B cell (primary cell): Measurements from ENCODE around the gene PRRT3. TPM values are rescaled to one million over a fixed set of nuclear protein-coding genes. Genes with fewer than 3 reads are reported as not detected.
A peak's percentile ranks its signal among the peaks of the same experiment; 100 is the strongest.

Experiments
- ATAC-seq: fragments of 200-7000 bp; cut with Tn5 transposase; one replicate; pipeline ENCODE4 v1.10.0; 2021; ENCODE audit warnings: low read depth, mild to moderate bottlenecking, moderate number of reproducible peaks, moderate library complexity
- CTCF ChIA-PET: fragments of 350-600 bp; sonication (Branson Sonifier 250); formaldehyde crosslinking; loops from one replicate; lab custom pipeline; 2021; ENCODE audit warnings: antibody characterized with exemption, inconsistent platforms; lab: Charles Lee
- POLR2A ChIA-PET: fragments of 350-600 bp; sonication (Branson Sonifier 250); formaldehyde crosslinking; loops from one replicate; lab custom pipeline; 2021; ENCODE audit warnings: antibody characterized with exemption; lab: Charles Lee
- DNase-seq: peaks from one replicate; pipeline ENCODE4 v3.0.0; 2013
- H2AFZ ChIP-seq: 2 replicates; pipeline ENCODE4 v1.6.1; 2012; ENCODE audit warnings: mild to moderate bottlenecking, low read depth, low read length; ENCODE audit not compliant: insufficient read depth, poor library complexity, severe bottlenecking
- H3K27ac ChIP-seq, 2 donors: 1 replicate in 1 of 2; 2 replicates in 1 of 2; pipeline ENCODE4 v1.5.1; 2012 to 2013; ENCODE audit warnings: low read length in 2 of 2, mild to moderate bottlenecking in 2 of 2, moderate library complexity in 1 of 2
- H3K27me3 ChIP-seq, 4 experiments: fragments of 200-600 bp in 1 of 4; sonication (generic) in 1 of 4; replicated peaks in 1 of 4; 1 replicate in 2 of 4; 2 replicates in 2 of 4; pipeline versions ENCODE4 v1.6.1 to v1.7.0; 2013 to 2016; ENCODE audit warnings: low read length in 3 of 4, mild to moderate bottlenecking in 2 of 4, mixed read lengths in 1 of 4, moderate library complexity in 1 of 4; ENCODE audit not compliant: insufficient read depth in 4 of 4, control insufficient read depth in 3 of 4; ENCODE audit errors: control extremely low read depth in 1 of 4
- H3K36me3 ChIP-seq, 2 experiments: replicated peaks in 1 of 2; 1 replicate in 1 of 2; 2 replicates in 1 of 2; pipeline versions ENCODE4 v1.6.1 to v1.7.1; 2013; ENCODE audit warnings: low read length in 1 of 2; ENCODE audit not compliant: insufficient read depth in 2 of 2, control insufficient read depth in 1 of 2; ENCODE audit errors: control extremely low read depth in 1 of 2, extremely low read depth in 1 of 2
- H3K4me1 ChIP-seq, 2 donors: fragments of 200-600 bp in 1 of 2; sonication (generic) in 1 of 2; 1 replicate in 1 of 2; 2 replicates in 1 of 2; pipeline versions ENCODE4 v1.5.1 to v1.6.1; 2013 to 2017; ENCODE audit warnings: low read length in 2 of 2; ENCODE audit not compliant: control insufficient read depth in 2 of 2, insufficient read depth in 2 of 2
- H3K4me2 ChIP-seq: replicated peaks from 2 replicates; pipeline ENCODE3; 2012; ENCODE audit warnings: mild to moderate bottlenecking, low read depth, low read length; ENCODE audit not compliant: poor library complexity, severe bottlenecking
- H3K4me3 ChIP-seq, 5 experiments: fragments of 200-600 bp in 1 of 5; sonication (generic) in 1 of 5; 1 replicate in 3 of 5; 2 replicates in 2 of 5; pipeline versions ENCODE4 v1.5.1 to v1.7.0; 2011 to 2016; ENCODE audit warnings: low read length in 4 of 5, mild to moderate bottlenecking in 4 of 5, low read depth in 2 of 5, control low read depth in 1 of 5, moderate library complexity in 1 of 5; ENCODE audit not compliant: insufficient read depth in 1 of 5; ENCODE audit errors: control extremely low read depth in 1 of 5, extremely low read depth in 1 of 5
- H3K79me2 ChIP-seq: fragments of 200-600 bp; sonication (generic); one replicate; pipeline ENCODE4 v1.6.0; 2016; ENCODE audit warnings: low read length; ENCODE audit not compliant: control insufficient read depth, insufficient read depth
- H3K9ac ChIP-seq: fragments of 200-600 bp; sonication (generic); 2 replicates; pipeline ENCODE4 v1.6.1; 2017; ENCODE audit warnings: mild to moderate bottlenecking, low read length, moderate library complexity
- H3K9me3 ChIP-seq, 3 donors: one replicate each; pipeline versions ENCODE4 v1.6.1 to v1.7.1; 2013; ENCODE audit warnings: low read length in 2 of 3; ENCODE audit not compliant: control insufficient read depth in 2 of 3, insufficient read depth in 1 of 3; ENCODE audit errors: control extremely low read depth in 1 of 3
- H4K20me1 ChIP-seq: 2 replicates; pipeline ENCODE4 v1.6.0; 2012; ENCODE audit warnings: mild to moderate bottlenecking, low read length; ENCODE audit not compliant: insufficient read depth, control insufficient read depth, poor library complexity, severe bottlenecking
- H3K27ac Mint-ChIP-seq: one replicate; pipeline ENCODE4 v1.8.0; 2021; ENCODE audit warnings: mixed read lengths
- H3K27me3 Mint-ChIP-seq: one replicate; pipeline ENCODE4 v1.8.0; 2021; ENCODE audit warnings: mixed read lengths
- H3K4me1 Mint-ChIP-seq: one replicate; pipeline ENCODE4 v1.8.0; 2021; ENCODE audit warnings: mixed read lengths
- H3K4me3 Mint-ChIP-seq: one replicate; pipeline ENCODE4 v1.8.0; 2021; ENCODE audit warnings: mixed read lengths
- H3K9me3 Mint-ChIP-seq: one replicate; pipeline ENCODE4 v1.8.0; 2022; ENCODE audit warnings: mixed read lengths; ENCODE audit not compliant: insufficient read depth
- EZH2 ChIP-seq: IDR thresholded peaks from 2 replicates; pipeline ENCODE4 v1.6.1; 2012; ENCODE audit warnings: borderline replicate concordance, low read depth, mild to moderate bottlenecking, moderate library complexity, low read length; ENCODE audit not compliant: insufficient read depth, poor library complexity, severe bottlenecking
- WGBS: methylation state at CpG from one replicate; pipeline ENCODE4 v1.1.5; 2013; ENCODE audit warnings: missing lambda C conversion rate; ENCODE audit not compliant: insufficient coverage; 5-methylcytosine and 5-hydroxymethylcytosine counted together
- intact Hi-C: fragments of 100-400 bp; cut with micrococcal nuclease; formaldehyde crosslinking; loops from one replicate; pipeline ENCODE4 v1.10.0; 2022
- polyA plus RNA-seq: library from polyadenylated mRNA; depleted of rRNA; stranded (reverse); fragments of >200 nt; gene quantifications from 2 replicates; pipeline ENCODE4 v1.2.3, GENCODE V29; 2012
- total RNA-seq, 2 donors: library from RNA; stranded (reverse); fragments of 120-200 nt in 1 of 2; gene quantifications; 1 replicate in 1 of 2; 2 replicates in 1 of 2; pipeline versions ENCODE4 v1.2.3 to v1.2.4, GENCODE V29; 2013 to 2022
- TF ChIP-seq, protein P1 (sequence below): fragments of 200-600 bp; IDR thresholded peaks from one replicate; pipeline ENCODE4 v1.8.0; 2022; ENCODE audit warnings: antibody characterized with exemption, mild to moderate bottlenecking

PRRT3 gene
- total and polyA plus RNA-seq, 2 donors (not counting 1 experiment from before 2014, with no cell fraction given): 1.7 to 3.9 TPM

DNA sequence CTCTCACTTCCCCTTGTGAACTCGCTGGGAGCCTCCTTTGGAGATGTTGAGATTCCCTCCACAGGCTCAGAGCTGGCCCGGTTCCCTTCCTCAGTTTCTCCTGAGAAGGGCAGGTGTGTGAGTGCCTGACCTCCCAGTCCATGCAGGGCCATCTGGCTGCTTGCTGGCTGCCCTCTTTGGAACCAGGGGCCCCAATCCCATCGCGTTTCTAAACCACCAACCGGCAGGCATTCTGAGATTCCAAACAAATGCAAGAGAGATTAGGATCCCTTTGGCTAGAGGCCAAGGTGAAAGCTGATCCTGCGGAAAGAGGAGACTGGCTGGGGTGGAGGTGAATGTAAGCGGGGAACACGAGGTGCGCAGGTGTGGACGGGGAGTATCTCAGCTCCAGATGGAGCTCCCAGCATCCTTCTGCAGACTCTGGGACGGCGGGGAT is 2.9 kb upstream of the PRRT3 start:
- ChIA-PET POLR2A (interaction anchor here (1.2 kb wide), 1 partner anchor 9 kb away, joined by 3 read pairs; no protein-coding TSS in a partner anchor), CTCF (no interaction called here)
- Histone ChIP-seq H3K9me3 (no peaks in the 10 kb centered on the region), H3K27ac (no peak overlapping the region), H3K79me2 (no peaks in the 10 kb centered on the region), H2AFZ (no peak overlapping the region), H3K4me2 (no peak overlapping the region), H3K4me3 (no peak overlapping the region), H3K9ac (no peak overlapping the region), H4K20me1 (no peaks in the 10 kb centered on the region), H3K27me3 (peaks cover 0 to 12% (median 0%) of the 10 kb centered on the region in 4 experiments), H3K4me1 (peaks cover 15 to 18% of the 10 kb centered on the region in 2 donors), H3K36me3 (no peaks in the 10 kb centered on the region)
- no peak for DNase-seq
- intact Hi-C loops: no loop called here
- no peak for ATAC-seq
- no peak for TF ChIP-seq EZH2
- TF ChIP-seq, protein P1, sequence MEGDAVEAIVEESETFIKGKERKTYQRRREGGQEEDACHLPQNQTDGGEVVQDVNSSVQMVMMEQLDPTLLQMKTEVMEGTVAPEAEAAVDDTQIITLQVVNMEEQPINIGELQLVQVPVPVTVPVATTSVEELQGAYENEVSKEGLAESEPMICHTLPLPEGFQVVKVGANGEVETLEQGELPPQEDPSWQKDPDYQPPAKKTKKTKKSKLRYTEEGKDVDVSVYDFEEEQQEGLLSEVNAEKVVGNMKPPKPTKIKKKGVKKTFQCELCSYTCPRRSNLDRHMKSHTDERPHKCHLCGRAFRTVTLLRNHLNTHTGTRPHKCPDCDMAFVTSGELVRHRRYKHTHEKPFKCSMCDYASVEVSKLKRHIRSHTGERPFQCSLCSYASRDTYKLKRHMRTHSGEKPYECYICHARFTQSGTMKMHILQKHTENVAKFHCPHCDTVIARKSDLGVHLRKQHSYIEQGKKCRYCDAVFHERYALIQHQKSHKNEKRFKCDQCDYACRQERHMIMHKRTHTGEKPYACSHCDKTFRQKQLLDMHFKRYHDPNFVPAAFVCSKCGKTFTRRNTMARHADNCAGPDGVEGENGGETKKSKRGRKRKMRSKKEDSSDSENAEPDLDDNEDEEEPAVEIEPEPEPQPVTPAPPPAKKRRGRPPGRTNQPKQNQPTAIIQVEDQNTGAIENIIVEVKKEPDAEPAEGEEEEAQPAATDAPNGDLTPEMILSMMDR: no peak
- WGBS: 89% methylated on average over 8 of the region's 12 CpGs
- Mint-ChIP-seq H3K4me1 (peaks cover 15% of the 10 kb centered on the region), H3K27me3 (no peaks in the 10 kb centered on the region), H3K27ac (peak overlapping the region; percentile 41), H3K4me3 (no peak overlapping the region), H3K9me3 (no peaks in the 10 kb centered on the region)

DNA sequence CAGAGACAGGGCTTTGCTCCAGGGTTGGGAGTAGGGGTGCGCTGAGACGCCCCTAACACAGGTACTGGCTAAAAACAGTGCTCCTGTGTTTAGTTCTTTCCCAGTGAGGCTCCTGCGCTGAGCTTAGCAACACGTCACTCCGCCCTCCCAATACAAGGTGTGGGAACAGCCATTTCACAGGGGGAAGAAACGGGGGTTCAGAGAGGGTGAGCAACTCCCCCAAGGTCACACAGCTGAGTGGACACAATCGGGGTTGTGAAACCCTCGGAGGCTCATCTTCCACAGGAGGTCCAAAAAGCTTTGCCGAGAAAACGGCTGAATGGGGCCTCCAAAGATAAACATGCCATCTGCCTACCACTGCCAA is 628 bp downstream of the PRRT3 start:
- 3% methylated on average over 10 of the region's 10 CpGs for WGBS
- ChIA-PET CTCF (interaction anchor here (2.2 to 2.9 kb wide), 2 partner anchors 16 to 19 kb away, joined by 5 to 22 read pairs; partner anchors contain the start of gene CRELD1), POLR2A (interaction anchor here (2.0 kb wide), 1 partner anchor 19 kb away, joined by 11 read pairs; the partner anchor contains the start of gene CRELD1)
- H3K4me3 Mint-ChIP-seq: peak overlapping the region; percentile 91
- Histone ChIP-seq H2AFZ (peak overlapping the region; percentile 70), H3K4me1 (peaks cover 15 to 18% of the 10 kb centered on the region in 2 donors), H3K79me2 (no peaks in the 10 kb centered on the region), H3K27me3 (peaks cover 0 to 12% (median 0%) of the 10 kb centered on the region in 4 experiments), H4K20me1 (no peaks in the 10 kb centered on the region), H3K9me3 (no peaks in the 10 kb centered on the region), H3K4me2 (peak overlapping the region; percentile 87), H3K4me3 (peak overlapping the region in 4 of 5 experiments; percentile 39 to 69 (median 58)), H3K36me3 (peaks cover 0 to 2% of the 10 kb centered on the region in 2 experiments), H3K9ac (peak overlapping the region; percentile 71), H3K27ac (no peak overlapping the region)
- peaks cover 15% of the 10 kb centered on the region for H3K4me1 Mint-ChIP-seq
- no peaks in the 10 kb centered on the region for H3K9me3 Mint-ChIP-seq
- ATAC-seq: no peak
- H3K27ac Mint-ChIP-seq: no peak overlapping the region
- H3K27me3 Mint-ChIP-seq: no peaks in the 10 kb centered on the region
- intact Hi-C loops: loop anchor here (5.0 kb wide), 1 partner anchor 36 kb away; the partner anchor contains the start of gene EMC3
- TF ChIP-seq, protein P1: no peak
- TF ChIP-seq EZH2: no peak
- DNase-seq: no peak
